OCI-LY7 (cell line): ENCODE measurements around the gene INF2. TPM values are rescaled to one million over a fixed set of nuclear protein-coding genes. Genes with fewer than 3 reads are reported as not detected.

ENCODE experiments used
- BruUV-seq: library from RNA; stranded (reverse); fragments of 400-500 nt; replicated peaks from 2 replicates; lab custom pipeline; 2021; lab: Mats Ljungman, UMichigan
- CTCF ChIA-PET: fragments of 300-600 bp; sonication (Branson Sonifier 250); formaldehyde crosslinking; loops from one replicate; lab custom pipeline; 2022; ENCODE audit warnings: antibody characterized with exemption; ENCODE audit not compliant: unreplicated experiment; lab: Charles Lee
- POLR2A ChIA-PET: fragments of 300-600 bp; sonication (Branson Sonifier 250); formaldehyde crosslinking; loops from one replicate; lab custom pipeline; 2022; ENCODE audit warnings: antibody characterized with exemption; lab: Charles Lee
- DNase-seq: peaks from one replicate; pipeline ENCODE4 v3.0.0-alpha.2; 2015; ENCODE audit warnings: low spot score
- H2AFZ ChIP-seq: fragments of 200-600 bp; sonication (generic), shearing (Covaris generic); 2 replicates; pipeline ENCODE4 v1.6.1; 2014; ENCODE audit warnings: mild to moderate bottlenecking, antibody characterized with exemption, low read length, moderate library complexity
- H3K27ac ChIP-seq: fragments of 200-600 bp; sonication (generic); 2 replicates; pipeline ENCODE4 v1.5.1; 2014; ENCODE audit warnings: mixed run types, low read depth, mild to moderate bottlenecking, moderate library complexity, low read length, inconsistent platforms; ENCODE audit not compliant: poor library complexity, severe bottlenecking
- H3K36me3 ChIP-seq: fragments of 200-600 bp; sonication (generic); 2 replicates; pipeline ENCODE4 v1.6.1; 2014; ENCODE audit warnings: mild to moderate bottlenecking, antibody characterized with exemption, low read length, moderate library complexity, mixed read lengths; ENCODE audit not compliant: insufficient read depth
- H3K4me1 ChIP-seq: fragments of 200-600 bp; sonication (generic); 2 replicates; pipeline ENCODE4 v1.5.1; 2014; ENCODE audit warnings: mild to moderate bottlenecking, low read length; ENCODE audit not compliant: insufficient read depth, poor library complexity, severe bottlenecking
- H3K4me2 ChIP-seq: fragments of 200-600 bp; sonication (generic); 2 replicates; pipeline ENCODE4 v1.6.1; 2014; ENCODE audit warnings: mild to moderate bottlenecking, low read length
- H3K4me3 ChIP-seq: fragments of 200-600 bp; sonication (generic); 2 replicates; pipeline ENCODE4 v1.5.1; 2014; ENCODE audit warnings: mild to moderate bottlenecking, low read depth, low read length; ENCODE audit not compliant: poor library complexity, severe bottlenecking
- H3K79me2 ChIP-seq: fragments of 200-600 bp; sonication (generic); 2 replicates; pipeline ENCODE4 v1.6.1; 2016; ENCODE audit warnings: low read depth, mild to moderate bottlenecking, low read length, moderate library complexity, mixed read lengths; ENCODE audit not compliant: insufficient read depth
- H3K9me2 ChIP-seq: fragments of 200-600 bp; sonication (generic); 2 replicates; pipeline ENCODE4 v1.6.1; 2016; ENCODE audit warnings: mild to moderate bottlenecking, low read length, mixed read lengths; ENCODE audit not compliant: insufficient read depth
- H3K9me3 ChIP-seq: fragments of 200-600 bp; sonication (generic); 2 replicates; pipeline ENCODE4 v1.6.1; 2014; ENCODE audit warnings: mild to moderate bottlenecking, mixed run types, low read length, mixed read lengths
- H4K20me1 ChIP-seq: fragments of 200-600 bp; sonication (generic); 2 replicates; pipeline ENCODE4 v1.6.1; 2014; ENCODE audit warnings: mild to moderate bottlenecking, antibody characterized with exemption, low read length, moderate library complexity, mixed read lengths; ENCODE audit not compliant: insufficient read depth
- CTCF ChIP-seq: fragments of 200-600 bp; sonication (generic); conservative IDR thresholded peaks from 2 replicates; pipeline ENCODE4 v1.5.1; 2014; ENCODE audit warnings: mild to moderate bottlenecking, antibody characterized with exemption, low read length, moderate library complexity, mixed read lengths
- EZH2phosphoT487 ChIP-seq: fragments of 200-600 bp; sonication (generic); IDR thresholded peaks from 2 replicates; pipeline ENCODE4 v1.6.1; 2018; ENCODE audit warnings: low read depth, borderline replicate concordance, mild to moderate bottlenecking, mixed run types, antibody characterized with exemption, low read length, moderate library complexity, mixed read lengths
- intact Hi-C: fragments of 100-400 bp; cut with micrococcal nuclease; formaldehyde crosslinking; loops from one replicate; pipeline ENCODE4 v1.10.0; 2022; ENCODE audit not compliant: unreplicated experiment
- total RNA-seq, 2 experiments: library from RNA; depleted of rRNA in 1 of 2; stranded (reverse); fragments of >200 nt in 1 of 2; shearing (Covaris generic) in 1 of 2; gene quantifications; 2 replicates each; pipeline ENCODE4 v1.2.3, GENCODE V29; 2014 to 2022

INF2 gene
- total RNA-seq, 2 experiments from 2014 or later = 39.4 to 51.6 TPM

- Histone ChIP-seq H3K4me1 (peaks cover 38% of the 10 kb centered on the region), H2AFZ (no peak overlapping the region), H3K9me3 (no peaks in the 10 kb centered on the region), H3K9me2 (no peaks in the 10 kb centered on the region), H3K27ac (peak overlapping the region; percentile 61), H3K79me2 (peaks cover 38% of the 10 kb centered on the region), H3K36me3 (peaks cover 81% of the 10 kb centered on the region), H3K4me3 (no peak overlapping the region), H3K4me2 (no peak overlapping the region), H4K20me1 (peaks cover 14% of the 10 kb centered on the region)
- ChIA-PET CTCF (no interaction called here), POLR2A (no interaction called here)
- no TSS peak for BruUV-seq
- intact Hi-C loops = loop anchor here (10.0 kb wide), 1 partner anchor 267 kb away; the partner anchor contains the start of gene CDCA4
- no peak for TF ChIP-seq CTCF
- TF ChIP-seq EZH2phosphoT487 = no peak
- no peak for DNase-seq
These were observed 68.4 kb downstream of the INF2 start for GRCh38 chr14:104757681-104758392.

GRCh38 chr14:104758981-104759969 lies 69.9 kb downstream of the INF2 start:
- no TSS peak for BruUV-seq
- intact Hi-C loops = loop anchor here (10.0 kb wide), 1 partner anchor 266 kb away; the partner anchor contains the start of gene CDCA4
- POLR2A ChIA-PET = no interaction called here

More at GRCh38 chr14:104758981-104759969, 69.9 kb downstream of the INF2 start:
- no peak overlapping the region for H3K4me2 ChIP-seq
- H3K9me2 ChIP-seq = no peaks in the 10 kb centered on the region
- peaks cover 84% of the 10 kb centered on the region for H3K36me3 ChIP-seq
- no peak overlapping the region for H3K4me3 ChIP-seq
- H3K4me1 ChIP-seq = peaks cover 33% of the 10 kb centered on the region
- peaks cover 26% of the 10 kb centered on the region for H3K79me2 ChIP-seq
- H2AFZ ChIP-seq = no peak overlapping the region
- no peak for DNase-seq
- H3K27ac ChIP-seq = no peak overlapping the region
- TF ChIP-seq CTCF = no peak
- TF ChIP-seq EZH2phosphoT487 = no peak
- H3K9me3 ChIP-seq = no peaks in the 10 kb centered on the region
- peaks cover 6% of the 10 kb centered on the region for H4K20me1 ChIP-seq
- CTCF ChIA-PET = no interaction called here
